Neural progenitor cell (in vitro differentiated cells): ENCODE measurements around the gene DOCK3.

Source experiments
- CTCF ChIP-seq: fragments of 200-600 bp; sonication (generic); IDR thresholded peaks from 2 replicates; pipeline ENCODE4 v1.5.1; 2017; ENCODE audit warnings: antibody characterized with exemption, mild to moderate bottlenecking
- EZH2 ChIP-seq: fragments of 200-600 bp; sonication (generic); IDR thresholded peaks from 2 replicates; pipeline ENCODE4 v1.6.1; 2017; ENCODE audit warnings: antibody characterized with exemption, mild to moderate bottlenecking, moderate library complexity

- no peak for TF ChIP-seq CTCF
- TF ChIP-seq EZH2: no peak
Observed at GRCh38 chr3:51386159-51386851, 711.6 kb downstream of the DOCK3 start.
